ENCODE measurements around the gene IDH1. TPM values are rescaled to one million over a fixed set of nuclear protein-coding genes. Genes with fewer than 3 reads are reported as not detected.

Gene IDH1
- total and polyA plus RNA-seq, 7 donors, result 34.2 to 287 (median 46.4) TPM

GRCh38 chr2:208186893-208187292 is 68.0 kb downstream of the IDH1 start:
- 68 to 73% methylated on average over 2 of the region's 2 CpGs for WGBS, 2 donors
- H3K27me3 ChIP-seq, result peaks cover 0 to 9% (median 0%) of the 10 kb centered on the region in 3 donors
- TF ChIP-seq CTCF (IDR thresholded peaks at IDR 0.05) (no peak), POLR2AphosphoS5 (IDR thresholded peaks at IDR 0.05) (no peak), EP300 (IDR thresholded peaks at IDR 0.05) (no peak), POLR2A (IDR thresholded peaks at IDR 0.05) (no peak)
- H3K27ac ChIP-seq, result no peak overlapping the region
- no peak for DNase-seq
- no peak overlapping the region for H3K4me3 ChIP-seq
- no peaks in the 10 kb centered on the region for H3K36me3 ChIP-seq
- no peaks in the 10 kb centered on the region for H3K9me3 ChIP-seq
- intact Hi-C loops (cut with DNase I), result no loop called here
- H3K4me1 ChIP-seq, result no peaks in the 10 kb centered on the region

GRCh38 chr2:208186465-208186864 is 68.4 kb downstream of the IDH1 start:
- Histone ChIP-seq H3K9me3 (no peaks in the 10 kb centered on the region), H3K27me3 (peaks cover 0 to 9% (median 0%) of the 10 kb centered on the region in 3 donors), H3K27ac (no peak overlapping the region), H3K36me3 (no peaks in the 10 kb centered on the region), H3K4me3 (no peak overlapping the region), H3K4me1 (no peaks in the 10 kb centered on the region)
- WGBS, 2 donors, result 60 to 71% methylated on average over 5 of the region's 5 CpGs
- DNase-seq, result no peak
- intact Hi-C loops (cut with DNase I), result no loop called here
- no peak for TF ChIP-seq CTCF (IDR thresholded peaks at IDR 0.05)
- TF ChIP-seq POLR2A (IDR thresholded peaks at IDR 0.05), result no peak
- no peak for TF ChIP-seq EP300 (IDR thresholded peaks at IDR 0.05)
- TF ChIP-seq POLR2AphosphoS5 (IDR thresholded peaks at IDR 0.05), result no peak

Other genes starting within 250 kb of the IDH1 start
- gene PLEKHM3, start 229.5 kb downstream of the IDH1 start, total RNA-seq, result 10 to 100 TPM; 29.1 to 47.9 (median 33.8) TPM
- gene PLEKHM3, start 229.5 kb downstream of the IDH1 start, polyA plus RNA-seq, result 1 to 10 TPM; 1.2 to 3.7 (median 2.5) TPM
- gene CRYGD, start 130.5 kb downstream of the IDH1 start, total RNA-seq, result not detected
- gene CRYGD, start 130.5 kb downstream of the IDH1 start, polyA plus RNA-seq, result not detected
- gene CRYGC, start 125.2 kb downstream of the IDH1 start, total RNA-seq, result not detected
- gene CRYGC, start 125.2 kb downstream of the IDH1 start, polyA plus RNA-seq, result not detected
- not detected for gene CRYGB, start 108.9 kb downstream of the IDH1 start, total RNA-seq
- gene CRYGB, start 108.9 kb downstream of the IDH1 start, polyA plus RNA-seq, result not detected
- gene CRYGA, start 91.5 kb downstream of the IDH1 start, total RNA-seq, result not detected
- gene CRYGA, start 91.5 kb downstream of the IDH1 start, polyA plus RNA-seq, result not detected
- not detected for gene C2orf80, start 65.0 kb downstream of the IDH1 start, total RNA-seq
- not detected for gene C2orf80, start 65.0 kb downstream of the IDH1 start, polyA plus RNA-seq
- gene PIKFYVE, start 11.2 kb upstream of the IDH1 start, total RNA-seq, result 10 to 100 TPM; 22.1 to 27.2 (median 22.7) TPM
- 1 to 10 TPM; 3.2 to 8.1 (median 3.6) TPM for gene PIKFYVE, start 11.2 kb upstream of the IDH1 start, polyA plus RNA-seq
- gene PTH2R, start 151.7 kb upstream of the IDH1 start, total RNA-seq, result under 1 TPM in 1 of 4 donors, not detected in 3; 0.27 TPM
- under 1 TPM in 1 of 3 donors, not detected in 2; 0.12 TPM for gene PTH2R, start 151.7 kb upstream of the IDH1 start, polyA plus RNA-seq